ENCODE results near the gene HLA-DQB1.
"Not testable (repeated sequence)": the region's sequence is repeated elsewhere in the genome, so short reads cannot be mapped to it uniquely, and the experiment has no call there.

HLA-DQB1 gene

GRCh38 chr6:32666420-32667300, at the start of gene HLA-DQB1:
HLA-DQB1 (minus strand) TSS chr6:32666657; CDS start chr6:32666607, 50 bp downstream.
- no peak for FAIRE-seq

GRCh38 chr6:32713241-32713640, 46.8 kb upstream of the HLA-DQB1 start:
- no peak for FAIRE-seq

- no peak for FAIRE-seq
These were observed 43.2 kb upstream of the HLA-DQB1 start for GRCh38 chr6:32709625-32710024.

- FAIRE-seq, result not testable (repeated sequence)
These were observed 38.7 kb upstream of the HLA-DQB1 start for GRCh38 chr6:32705164-32705563.

GRCh38 chr6:32703347-32703746, 36.9 kb upstream of the HLA-DQB1 start:
- FAIRE-seq, result no peak

GRCh38 chr6:32700391-32701040, 34.1 kb upstream of the HLA-DQB1 start:
- no peak for FAIRE-seq

- FAIRE-seq, result no peak
These were observed 30.6 kb upstream of the HLA-DQB1 start for GRCh38 chr6:32697031-32697430.

GRCh38 chr6:32692019-32692418, 25.6 kb upstream of the HLA-DQB1 start:
- no peak for FAIRE-seq

- no peak for FAIRE-seq
These were observed 23.4 kb upstream of the HLA-DQB1 start for GRCh38 chr6:32689531-32690501.

GRCh38 chr6:32685603-32686002, 19.1 kb upstream of the HLA-DQB1 start:
- no peak for FAIRE-seq

GRCh38 chr6:32684246-32684645, 17.8 kb upstream of the HLA-DQB1 start:
- no peak for FAIRE-seq

GRCh38 chr6:32680055-32680454, 13.6 kb upstream of the HLA-DQB1 start:
- no peak for FAIRE-seq

- no peak for FAIRE-seq
These were observed 13.0 kb upstream of the HLA-DQB1 start for GRCh38 chr6:32679492-32679891.

GRCh38 chr6:32674123-32674522, 7.7 kb upstream of the HLA-DQB1 start:
- FAIRE-seq, result not testable (repeated sequence)

GRCh38 chr6:32671908-32672307, 5.5 kb upstream of the HLA-DQB1 start:
- not testable (repeated sequence) for FAIRE-seq

GRCh38 chr6:32669893-32670292, 3.4 kb upstream of the HLA-DQB1 start:
- no peak for FAIRE-seq

GRCh38 chr6:32669240-32669639, 2.8 kb upstream of the HLA-DQB1 start:
- FAIRE-seq, result no peak

GRCh38 chr6:32668226-32668747, 1.8 kb upstream of the HLA-DQB1 start:
- FAIRE-seq, result no peak

GRCh38 chr6:32665661-32666060, 796 bp downstream of the HLA-DQB1 start:
- no peak for FAIRE-seq

GRCh38 chr6:32664827-32665362, 1.6 kb downstream of the HLA-DQB1 start:
- FAIRE-seq, result no peak

- FAIRE-seq, result no peak
These were observed 2.1 kb downstream of the HLA-DQB1 start for GRCh38 chr6:32664354-32664753.

- no peak for FAIRE-seq
These were observed 3.6 kb downstream of the HLA-DQB1 start for GRCh38 chr6:32662836-32663235.

All from colon (tissue), 2 donors.